Hepatocyte (in vitro differentiated cells): ENCODE measurements around the gene HABP4.

Experiments
- CTCF ChIP-seq: fragments of 200-600 bp; sonication (generic); IDR thresholded peaks from 2 replicates; pipeline ENCODE4 v1.5.1; 2016; ENCODE audit warnings: antibody characterized with exemption, mild to moderate bottlenecking; ENCODE audit not compliant: poor library complexity
- EZH2 ChIP-seq: fragments of 200-600 bp; sonication (generic); IDR thresholded peaks from 2 replicates; pipeline ENCODE4 v1.6.1; 2016; ENCODE audit warnings: antibody characterized with exemption, mild to moderate bottlenecking, borderline replicate concordance
- EZH2phosphoT487 ChIP-seq: fragments of 200-600 bp; sonication (generic); IDR thresholded peaks from one replicate; pipeline ENCODE4 v1.6.1; 2018; ENCODE audit warnings: antibody characterized with exemption, mild to moderate bottlenecking, low read depth, moderate library complexity; ENCODE audit not compliant: unreplicated experiment, severe bottlenecking

- TF ChIP-seq CTCF (no peak), EZH2phosphoT487 (no peak), EZH2 (no peak)
Measured at GRCh38 chr9:96484521-96484931, 34.6 kb downstream of the HABP4 start.
